ENCODE results near the gene CASP6. TPM values are rescaled to one million over a fixed set of nuclear protein-coding genes. Genes with fewer than 3 reads are reported as not detected.
A peak's percentile ranks its signal among the peaks of the same experiment; 100 is the strongest.

Gene CASP6
- total RNA-seq (10 to 100 TPM; 11.1 to 19.3 TPM), polyA plus RNA-seq (10 to 100 TPM; 14.2 to 30.1 TPM)
- long read RNA-seq, donor 1, transcript CASP6-201 (7 exons, 1,548 nt) = major isoform, 21 of 27 reads
- long read RNA-seq, donor 1, partial matches to known transcripts = 0 of 27 reads
- long read RNA-seq, donor 1, other reads (novel, unspliced or antisense) = 6 of 27 reads
- long read RNA-seq, donor 2, transcript CASP6-201 (7 exons, 1,548 nt) = major isoform, 10 of 14 reads
- long read RNA-seq, donor 2, partial matches to known transcripts = 0 of 14 reads
- long read RNA-seq, donor 2, other reads (novel, unspliced or antisense) = 4 of 14 reads

DNA sequence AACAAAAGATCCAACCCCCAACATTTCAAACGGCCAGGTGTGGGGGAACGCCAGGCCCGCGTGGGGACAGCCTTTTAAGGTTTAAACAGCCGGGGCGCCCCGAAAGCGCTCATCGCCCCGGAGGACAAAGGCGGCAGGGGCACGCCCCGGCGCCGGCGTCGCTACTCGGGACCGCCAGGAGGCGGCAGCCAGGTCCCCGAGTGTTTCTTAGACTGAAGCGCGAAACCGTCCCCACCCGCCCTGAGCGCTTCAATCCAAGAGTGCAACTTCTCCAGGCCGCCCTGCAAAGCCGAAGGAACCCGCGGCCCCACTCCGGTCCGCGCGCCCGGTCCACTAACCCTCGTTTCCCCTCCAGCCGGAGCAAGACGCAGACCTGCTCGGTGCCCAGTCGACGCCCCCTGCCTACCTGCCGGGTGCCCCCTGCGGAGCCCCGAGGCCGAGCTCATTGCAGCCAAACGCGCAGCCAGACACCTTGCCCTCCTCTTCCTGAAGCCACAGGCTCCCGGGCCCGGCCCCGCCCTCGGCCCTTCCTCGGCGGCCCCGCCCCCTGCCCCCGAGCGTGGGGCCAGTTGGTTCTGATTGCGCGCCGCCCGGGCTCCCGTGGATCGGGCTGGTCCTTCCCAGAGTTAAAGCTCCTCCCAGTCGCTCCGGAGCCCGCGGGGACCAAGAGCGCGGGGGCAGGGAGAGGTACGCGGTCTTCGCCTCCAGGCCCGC, at the start of gene CASP6:
CASP6 (minus strand) TSS at position 496 of the 714 bp plus-strand sequence; CDS start at position 446, 50 bp downstream.
- Histone ChIP-seq H3K9me3 (ENCODE audit: control insufficient read depth, low read length) (no peaks in the 10 kb centered on the region), H3K4me3 (ENCODE audit: low read length in 2 of 2) (peak within 1 kb of the TSS; percentile 87 to 91), H3K4me1 (ENCODE audit: control insufficient read depth in 1 of 2, insufficient read depth in 2 of 2, low read length in 2 of 2) (peaks cover 0 to 7% of the 10 kb centered on the region in 2 donors), H3K27me3 (ENCODE audit: control insufficient read depth in 1 of 2, insufficient read depth in 2 of 2, low read length in 1 of 2) (no peaks in the 10 kb centered on the region), H3K36me3 (ENCODE audit: control insufficient read depth in 1 of 2, insufficient read depth in 2 of 2, low read length in 1 of 2) (no peaks in the 10 kb centered on the region), H3K27ac (ENCODE audit: low read depth in 1 of 2, low read length in 2 of 2) (peak within 1 kb of the TSS in 1 of 2 donors; percentile 35)
- intact Hi-C loops (cut with DNase I) = loop anchor here (1.0 to 10.0 kb wide), 4 partner anchors 26 to 268 kb away; partner anchors contain the start of genes GAR1 (in 2 of the 2) and SEC24B (in 1 of the 2)
- peak; percentile 96 for ATAC-seq (ENCODE audit: low FRiP score)
- 0% methylated on average over 62 to 72 of the region's 72 CpGs for WGBS, 2 donors
- peak; percentile 92 to 94 for DNase-seq

DNA sequence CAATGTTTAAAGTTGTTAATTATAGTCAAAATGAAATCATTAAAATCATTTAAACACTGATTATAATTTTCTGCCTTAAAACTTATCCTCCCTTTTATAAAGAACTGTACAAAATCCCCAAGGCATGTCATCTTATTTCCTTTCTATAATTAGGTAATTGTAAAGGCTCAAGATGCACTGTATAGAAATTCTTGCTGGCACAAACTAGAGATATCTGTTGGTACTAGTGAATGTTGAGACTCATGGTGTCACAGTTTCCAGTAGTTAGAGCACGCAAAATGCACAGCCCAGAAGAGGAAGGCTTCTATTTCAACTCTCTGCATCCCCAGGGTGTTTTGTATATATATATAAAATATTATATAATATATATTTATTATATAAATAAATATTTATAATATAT, 49.3 kb upstream of the CASP6 start:
- WGBS, 2 donors = 0% methylated on average over 1 of the region's 1 CpG
- Histone ChIP-seq H3K4me1 (ENCODE audit: control insufficient read depth in 1 of 2, insufficient read depth in 2 of 2, low read length in 2 of 2) (no peaks in the 10 kb centered on the region), H3K36me3 (ENCODE audit: control insufficient read depth in 1 of 2, insufficient read depth in 2 of 2, low read length in 1 of 2) (no peaks in the 10 kb centered on the region), H3K4me3 (ENCODE audit: low read length in 2 of 2) (no peak overlapping the region), H3K9me3 (ENCODE audit: control insufficient read depth, low read length) (no peaks in the 10 kb centered on the region), H3K27ac (ENCODE audit: low read depth in 1 of 2, low read length in 2 of 2) (no peak overlapping the region), H3K27me3 (ENCODE audit: control insufficient read depth in 1 of 2, insufficient read depth in 2 of 2, low read length in 1 of 2) (no peaks in the 10 kb centered on the region)
- DNase-seq (no peak), ATAC-seq (ENCODE audit: low FRiP score) (no peak)
- intact Hi-C loops (cut with DNase I) = no loop called here

DNA sequence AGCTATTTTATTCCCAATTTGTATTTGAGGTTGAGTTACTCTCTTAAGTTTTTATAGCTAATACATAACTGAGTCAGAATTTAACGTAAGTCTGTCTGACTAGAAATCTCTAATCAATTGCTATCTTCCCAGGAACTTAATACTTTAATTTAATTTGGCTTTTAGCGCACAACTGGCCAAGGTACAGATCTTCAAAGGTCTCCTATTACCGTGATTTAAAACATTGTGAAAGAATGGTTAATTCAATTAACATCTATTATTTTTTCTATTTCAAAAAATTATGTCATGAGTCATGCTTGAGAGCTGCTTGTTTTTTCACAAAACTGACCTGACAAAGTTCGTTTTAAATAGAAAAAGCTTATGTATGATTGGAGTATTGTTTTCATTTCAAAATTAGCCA, 48.6 kb upstream of the CASP6 start:
- 74 to 78% methylated on average over 4 of the region's 4 CpGs for WGBS, 2 donors
- ATAC-seq (ENCODE audit: low FRiP score) = no peak

DNA sequence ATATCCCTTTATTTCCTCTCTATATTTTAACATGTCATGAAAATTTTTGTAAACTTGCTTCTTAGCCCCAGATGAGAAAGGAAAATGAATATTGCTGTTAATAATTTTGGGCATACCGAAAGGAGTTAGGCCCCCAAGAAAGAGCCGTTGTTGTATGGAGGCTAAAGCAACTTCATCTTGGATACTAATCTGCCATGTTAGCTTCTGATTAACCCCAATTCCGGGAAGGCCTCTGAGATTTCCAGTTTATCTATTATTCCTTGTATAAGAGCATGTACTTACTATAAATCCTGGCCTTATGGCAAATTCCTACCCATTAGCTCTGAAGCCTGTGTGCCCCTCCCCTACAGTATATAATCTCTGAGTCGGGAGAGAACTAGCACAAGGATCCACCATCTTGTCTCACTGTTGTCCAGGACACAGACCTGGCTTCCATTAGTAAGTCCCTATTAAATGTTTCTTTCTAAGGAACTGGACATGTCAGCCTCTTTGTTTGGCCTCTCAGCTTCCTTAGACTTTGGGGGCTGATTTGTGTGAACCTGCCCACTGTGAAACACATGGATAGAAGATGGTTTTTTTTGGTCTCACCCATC, 47.5 kb upstream of the CASP6 start:
- no peak overlapping the region for H3K27ac ChIP-seq (ENCODE audit: low read depth in 1 of 2, low read length in 2 of 2)
- 74 to 79% methylated on average over 4 of the region's 4 CpGs for WGBS, 2 donors
- H3K9me3 ChIP-seq (ENCODE audit: control insufficient read depth, low read length) = no peaks in the 10 kb centered on the region
- DNase-seq (no peak), ATAC-seq (ENCODE audit: low FRiP score) (no peak)
- H3K4me1 ChIP-seq (ENCODE audit: control insufficient read depth in 1 of 2, insufficient read depth in 2 of 2, low read length in 2 of 2) = no peaks in the 10 kb centered on the region
- H3K4me3 ChIP-seq (ENCODE audit: low read length in 2 of 2) = no peak overlapping the region
- intact Hi-C loops (cut with DNase I) = no loop called here
- no peaks in the 10 kb centered on the region for H3K36me3 ChIP-seq (ENCODE audit: control insufficient read depth in 1 of 2, insufficient read depth in 2 of 2, low read length in 1 of 2)
- peaks cover 0 to 3% of the 10 kb centered on the region in 2 donors for H3K27me3 ChIP-seq (ENCODE audit: control insufficient read depth in 1 of 2, insufficient read depth in 2 of 2, low read length in 1 of 2)

More for the DNA sequence above, 48.6 kb upstream of the CASP6 start:
- DNase-seq = no peak
- H3K4me1 ChIP-seq (ENCODE audit: control insufficient read depth in 1 of 2, insufficient read depth in 2 of 2, low read length in 2 of 2) = no peaks in the 10 kb centered on the region
- no peak overlapping the region for H3K27ac ChIP-seq (ENCODE audit: low read depth in 1 of 2, low read length in 2 of 2)
- H3K4me3 ChIP-seq (ENCODE audit: low read length in 2 of 2) = no peak overlapping the region
- peaks cover 0 to under 1% of the 10 kb centered on the region in 2 donors for H3K27me3 ChIP-seq (ENCODE audit: control insufficient read depth in 1 of 2, insufficient read depth in 2 of 2, low read length in 1 of 2)
- intact Hi-C loops (cut with DNase I) = no loop called here
- no peaks in the 10 kb centered on the region for H3K9me3 ChIP-seq (ENCODE audit: control insufficient read depth, low read length)
- H3K36me3 ChIP-seq (ENCODE audit: control insufficient read depth in 1 of 2, insufficient read depth in 2 of 2, low read length in 1 of 2) = no peaks in the 10 kb centered on the region

DNA sequence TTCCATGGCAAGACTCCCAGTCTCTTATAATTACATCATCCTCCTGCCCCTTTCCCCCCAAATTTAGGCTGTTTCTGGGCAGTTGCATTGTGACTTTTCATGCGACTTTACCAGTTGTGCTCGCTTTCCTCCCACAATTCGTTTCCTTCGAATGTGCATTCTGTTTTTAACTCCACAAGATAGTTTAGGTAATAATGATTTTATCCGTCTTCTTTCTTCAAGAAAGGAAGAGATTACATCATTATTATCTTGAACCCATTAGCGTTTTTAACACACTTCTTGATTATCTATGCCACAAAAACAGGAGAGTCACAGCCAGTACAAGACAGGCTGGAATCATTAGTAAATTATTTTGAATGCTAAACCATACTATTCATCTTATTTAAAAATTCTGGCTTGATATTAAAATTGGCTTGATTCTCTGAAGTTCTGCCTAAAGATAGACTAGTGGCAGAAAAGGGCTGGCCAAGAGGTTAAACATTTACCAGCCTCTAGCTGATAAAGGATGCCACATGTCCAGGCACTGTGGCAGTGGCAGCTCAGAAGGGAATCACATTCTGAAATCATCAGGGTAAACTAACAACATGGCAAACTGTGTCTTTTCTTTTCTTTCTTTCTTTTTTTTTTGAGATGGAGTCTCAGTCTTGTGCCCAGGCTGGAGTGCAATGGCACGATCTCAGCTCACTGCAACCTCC, 46.3 kb upstream of the CASP6 start:
- peaks cover 0 to 3% of the 10 kb centered on the region in 2 donors for H3K27me3 ChIP-seq (ENCODE audit: control insufficient read depth in 1 of 2, insufficient read depth in 2 of 2, low read length in 1 of 2)
- no peak for DNase-seq
- no peaks in the 10 kb centered on the region for H3K4me1 ChIP-seq (ENCODE audit: control insufficient read depth in 1 of 2, insufficient read depth in 2 of 2, low read length in 2 of 2)
- ATAC-seq (ENCODE audit: low FRiP score) = no peak
- intact Hi-C loops (cut with DNase I) = no loop called here
- H3K9me3 ChIP-seq (ENCODE audit: control insufficient read depth, low read length) = no peaks in the 10 kb centered on the region
- H3K27ac ChIP-seq (ENCODE audit: low read depth in 1 of 2, low read length in 2 of 2) = no peak overlapping the region
- H3K36me3 ChIP-seq (ENCODE audit: control insufficient read depth in 1 of 2, insufficient read depth in 2 of 2, low read length in 1 of 2) = no peaks in the 10 kb centered on the region
- WGBS, 2 donors = 73 to 74% methylated on average over 7 of the region's 7 CpGs
- H3K4me3 ChIP-seq (ENCODE audit: low read length in 2 of 2) = no peak overlapping the region

DNA sequence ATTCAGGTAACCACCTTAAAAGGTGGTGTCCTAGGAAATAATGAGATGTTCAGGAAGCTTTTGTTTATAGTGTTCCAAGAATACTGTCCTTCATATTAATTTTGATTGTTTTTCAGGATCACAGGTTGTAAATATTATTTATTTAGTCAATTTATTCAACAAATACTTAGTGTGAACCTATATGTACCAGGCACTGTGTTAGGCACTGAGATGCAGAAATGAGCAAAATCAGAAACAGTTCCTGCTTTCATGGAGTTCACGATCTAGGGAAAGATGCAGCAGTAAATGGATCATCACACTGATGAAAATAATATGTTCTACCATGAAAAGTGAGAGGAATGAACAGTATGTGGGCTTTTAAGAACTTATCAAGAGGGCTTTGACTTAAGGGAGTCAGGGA, 44.9 kb upstream of the CASP6 start:
- intact Hi-C loops (cut with DNase I) = no loop called here
- Histone ChIP-seq H3K4me3 (ENCODE audit: low read length in 2 of 2) (no peak overlapping the region), H3K36me3 (ENCODE audit: control insufficient read depth in 1 of 2, insufficient read depth in 2 of 2, low read length in 1 of 2) (no peaks in the 10 kb centered on the region), H3K27ac (ENCODE audit: low read depth in 1 of 2, low read length in 2 of 2) (no peak overlapping the region), H3K4me1 (ENCODE audit: control insufficient read depth in 1 of 2, insufficient read depth in 2 of 2, low read length in 2 of 2) (no peaks in the 10 kb centered on the region), H3K9me3 (ENCODE audit: control insufficient read depth, low read length) (no peaks in the 10 kb centered on the region), H3K27me3 (ENCODE audit: control insufficient read depth in 1 of 2, insufficient read depth in 2 of 2, low read length in 1 of 2) (peaks cover 0 to 3% of the 10 kb centered on the region in 2 donors)
- DNase-seq = no peak
- no peak for ATAC-seq (ENCODE audit: low FRiP score)
- 85 to 98% methylated on average over 1 of the region's 1 CpG for WGBS, 2 donors

DNA sequence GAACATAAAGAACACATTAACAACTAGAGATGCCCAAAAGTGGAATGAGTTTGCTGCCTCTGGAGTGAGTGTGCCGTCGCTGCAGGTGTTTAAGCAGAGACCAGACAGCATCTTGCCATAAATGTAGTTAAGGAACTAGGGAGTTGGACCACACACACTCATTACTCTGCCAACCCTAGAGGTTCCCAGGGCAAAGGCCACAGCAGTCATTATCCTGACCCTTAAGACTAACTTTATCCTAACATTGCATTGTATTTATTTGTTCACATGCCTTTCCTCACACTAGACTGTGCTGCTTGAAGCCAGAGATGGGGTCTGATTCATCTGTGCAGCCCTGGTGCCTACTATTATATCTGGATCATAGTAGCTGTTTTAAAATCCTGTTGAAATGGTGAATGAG, 43.5 kb upstream of the CASP6 start:
- Histone ChIP-seq H3K27me3 (ENCODE audit: control insufficient read depth in 1 of 2, insufficient read depth in 2 of 2, low read length in 1 of 2) (peaks cover 0 to 3% of the 10 kb centered on the region in 2 donors), H3K4me1 (ENCODE audit: control insufficient read depth in 1 of 2, insufficient read depth in 2 of 2, low read length in 2 of 2) (no peaks in the 10 kb centered on the region), H3K9me3 (ENCODE audit: control insufficient read depth, low read length) (no peaks in the 10 kb centered on the region), H3K36me3 (ENCODE audit: control insufficient read depth in 1 of 2, insufficient read depth in 2 of 2, low read length in 1 of 2) (no peaks in the 10 kb centered on the region), H3K4me3 (ENCODE audit: low read length in 2 of 2) (no peak overlapping the region), H3K27ac (ENCODE audit: low read depth in 1 of 2, low read length in 2 of 2) (no peak overlapping the region)
- no peak for ATAC-seq (ENCODE audit: low FRiP score)
- DNase-seq = no peak
- WGBS, 2 donors = 70 to 80% methylated on average over 2 of the region's 2 CpGs
- intact Hi-C loops (cut with DNase I) = no loop called here

DNA sequence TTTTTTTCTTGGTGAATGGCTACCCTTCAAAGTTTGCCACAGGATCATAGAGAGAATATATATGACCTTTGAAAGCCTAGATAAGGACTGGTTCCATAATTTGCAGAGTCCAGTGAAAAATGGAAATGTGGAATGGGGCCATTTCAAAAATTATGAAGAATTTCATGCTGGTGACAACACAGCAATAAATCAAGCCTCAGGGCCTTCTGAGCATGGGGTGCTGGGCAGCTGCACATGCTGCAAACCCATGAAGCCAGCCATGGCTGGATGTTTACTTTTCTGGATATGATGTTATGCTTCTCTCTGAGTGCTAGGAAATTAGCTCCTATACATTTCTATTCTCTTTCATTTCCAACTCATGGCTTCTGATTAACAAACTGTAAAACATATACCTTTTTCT, 42.6 kb upstream of the CASP6 start:
- DNase-seq (no peak), ATAC-seq (ENCODE audit: low FRiP score) (no peak)
- no peaks in the 10 kb centered on the region for H3K9me3 ChIP-seq (ENCODE audit: control insufficient read depth, low read length)
- H3K4me3 ChIP-seq (ENCODE audit: low read length in 2 of 2) = no peak overlapping the region
- no peaks in the 10 kb centered on the region for H3K36me3 ChIP-seq (ENCODE audit: control insufficient read depth in 1 of 2, insufficient read depth in 2 of 2, low read length in 1 of 2)
- no peaks in the 10 kb centered on the region for H3K4me1 ChIP-seq (ENCODE audit: control insufficient read depth in 1 of 2, insufficient read depth in 2 of 2, low read length in 2 of 2)
- intact Hi-C loops (cut with DNase I) = no loop called here
- peaks cover 0 to 3% of the 10 kb centered on the region in 2 donors for H3K27me3 ChIP-seq (ENCODE audit: control insufficient read depth in 1 of 2, insufficient read depth in 2 of 2, low read length in 1 of 2)
- H3K27ac ChIP-seq (ENCODE audit: low read depth in 1 of 2, low read length in 2 of 2) = no peak overlapping the region
